Esophagus squamous epithelium (tissue), 5 donors: ENCODE results near the gene GPR34. TPM values are rescaled to one million over a fixed set of nuclear protein-coding genes. Genes with fewer than 3 reads are reported as not detected.
"Not testable (repeated sequence)": the region's sequence is repeated elsewhere in the genome, so short reads cannot be mapped to it uniquely, and the experiment has no call there.

Experiments used
- DNase-seq: peaks from one replicate; lab custom pipeline; 2025; lab: John Stamatoyannopoulos, UW
- H3K27ac ChIP-seq, 4 donors: fragments of 200-600 bp; sonication (generic); one replicate each; pipeline ENCODE4 v1.5.1; 2016 to 2019; ENCODE audit warnings: mild to moderate bottlenecking in 1 of 4
- H3K27me3 ChIP-seq, 4 donors: fragments of 200-600 bp; sonication (generic); 1 replicate in 3 of 4; 2 replicates in 1 of 4; pipeline versions ENCODE4 v1.5.1 to v1.6.0; 2017 to 2021; ENCODE audit warnings: antibody characterized with exemption in 1 of 4
- H3K36me3 ChIP-seq, 3 donors: fragments of 200-600 bp; sonication (generic); one replicate each; pipeline ENCODE4 v1.5.1; 2016 to 2019
- H3K4me1 ChIP-seq, 3 donors: fragments of 200-600 bp; sonication (generic); one replicate each; pipeline ENCODE4 v1.5.1; 2017 to 2019
- H3K4me3 ChIP-seq, 4 donors: fragments of 200-600 bp; sonication (generic); 1 replicate in 3 of 4; 2 replicates in 1 of 4; pipeline ENCODE4 v1.5.1; 2016 to 2019; ENCODE audit warnings: mild to moderate bottlenecking in 2 of 4, moderate library complexity in 1 of 4
- H3K9me3 ChIP-seq, 3 donors: fragments of 200-600 bp; sonication (generic); one replicate each; pipeline ENCODE4 v1.5.1; 2016 to 2019
- POLR2A ChIP-seq, 4 donors: fragments of 450-650 bp; IDR thresholded peaks; one replicate each; pipeline ENCODE4 v1.6.1; 2017; ENCODE audit warnings: antibody characterized with exemption in 4 of 4, mild to moderate bottlenecking in 4 of 4, moderate library complexity in 3 of 4
- WGBS, 2 donors: methylation state at CpG; one replicate each; pipeline ENCODE4 v1.1.5; 2018; 5-methylcytosine and 5-hydroxymethylcytosine counted together
- intact Hi-C: fragments of 100-400 bp; cut with DNase I; formaldehyde crosslinking; loops from one replicate; pipeline ENCODE4 v1.15.0; 2022
- total RNA-seq, 4 donors: library from RNA; depleted of rRNA; stranded (reverse); fragments of >200 nt; gene quantifications; one replicate each; pipeline ENCODE4 v1.1.0, GENCODE V29; 2016
- TF ChIP-seq, protein P1 (sequence below), 6 experiments: fragments of 450-650 bp in 4 of 6; fragments of 200-600 bp in 2 of 6; sonication (generic) in 2 of 6; IDR thresholded peaks; one replicate each; pipeline ENCODE4 v1.5.1; 2016 to 2019; ENCODE audit warnings: antibody characterized with exemption in 6 of 6, mild to moderate bottlenecking in 4 of 6, moderate library complexity in 4 of 6
- donor health status: DM: yes; HTN: yes; CAD: no.

GPR34 gene
- total RNA-seq, 4 donors from 2014 or later, result 0.48 to 17.2 (median 4.9) TPM

DNA sequence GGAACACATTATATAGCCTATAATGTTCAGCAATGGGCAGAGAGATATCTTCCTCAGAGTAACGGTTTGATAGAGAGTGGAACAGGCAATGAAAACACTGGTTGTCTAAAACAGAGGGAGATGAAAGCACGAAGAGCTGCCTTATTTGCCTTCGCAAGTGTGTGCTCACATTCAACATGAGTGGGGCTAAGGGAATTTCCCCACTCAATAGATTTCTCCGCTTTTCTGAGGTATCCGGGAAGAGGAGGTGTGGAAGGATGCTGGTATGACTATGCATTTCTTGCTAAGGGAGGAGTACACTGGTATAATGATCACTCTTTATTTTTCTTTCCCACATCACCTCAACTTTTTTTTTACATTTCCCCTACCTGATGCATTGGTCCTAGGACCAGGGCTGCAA, 27.4 kb downstream of the GPR34 start:
- H3K27me3 ChIP-seq, result no peaks in the 10 kb centered on the region
- TF ChIP-seq, protein P1, sequence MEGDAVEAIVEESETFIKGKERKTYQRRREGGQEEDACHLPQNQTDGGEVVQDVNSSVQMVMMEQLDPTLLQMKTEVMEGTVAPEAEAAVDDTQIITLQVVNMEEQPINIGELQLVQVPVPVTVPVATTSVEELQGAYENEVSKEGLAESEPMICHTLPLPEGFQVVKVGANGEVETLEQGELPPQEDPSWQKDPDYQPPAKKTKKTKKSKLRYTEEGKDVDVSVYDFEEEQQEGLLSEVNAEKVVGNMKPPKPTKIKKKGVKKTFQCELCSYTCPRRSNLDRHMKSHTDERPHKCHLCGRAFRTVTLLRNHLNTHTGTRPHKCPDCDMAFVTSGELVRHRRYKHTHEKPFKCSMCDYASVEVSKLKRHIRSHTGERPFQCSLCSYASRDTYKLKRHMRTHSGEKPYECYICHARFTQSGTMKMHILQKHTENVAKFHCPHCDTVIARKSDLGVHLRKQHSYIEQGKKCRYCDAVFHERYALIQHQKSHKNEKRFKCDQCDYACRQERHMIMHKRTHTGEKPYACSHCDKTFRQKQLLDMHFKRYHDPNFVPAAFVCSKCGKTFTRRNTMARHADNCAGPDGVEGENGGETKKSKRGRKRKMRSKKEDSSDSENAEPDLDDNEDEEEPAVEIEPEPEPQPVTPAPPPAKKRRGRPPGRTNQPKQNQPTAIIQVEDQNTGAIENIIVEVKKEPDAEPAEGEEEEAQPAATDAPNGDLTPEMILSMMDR (IDR thresholded peaks at IDR 0.05), result no peak
- TF ChIP-seq POLR2A (IDR thresholded peaks at IDR 0.05), result no peak
- 90 to 93% methylated on average over 3 to 5 of the region's 5 CpGs for WGBS, 2 donors
- H3K27ac ChIP-seq, result no peak overlapping the region
- intact Hi-C loops, result no loop called here
- H3K36me3 ChIP-seq, result peaks cover 0 to 11% (median 0%) of the 10 kb centered on the region in 3 donors
- no peaks in the 10 kb centered on the region for H3K4me1 ChIP-seq
- no peak for DNase-seq
- H3K9me3 ChIP-seq, result peaks cover 0 to 22% (median 0%) of the 10 kb centered on the region in 3 donors
- no peak overlapping the region for H3K4me3 ChIP-seq

DNA sequence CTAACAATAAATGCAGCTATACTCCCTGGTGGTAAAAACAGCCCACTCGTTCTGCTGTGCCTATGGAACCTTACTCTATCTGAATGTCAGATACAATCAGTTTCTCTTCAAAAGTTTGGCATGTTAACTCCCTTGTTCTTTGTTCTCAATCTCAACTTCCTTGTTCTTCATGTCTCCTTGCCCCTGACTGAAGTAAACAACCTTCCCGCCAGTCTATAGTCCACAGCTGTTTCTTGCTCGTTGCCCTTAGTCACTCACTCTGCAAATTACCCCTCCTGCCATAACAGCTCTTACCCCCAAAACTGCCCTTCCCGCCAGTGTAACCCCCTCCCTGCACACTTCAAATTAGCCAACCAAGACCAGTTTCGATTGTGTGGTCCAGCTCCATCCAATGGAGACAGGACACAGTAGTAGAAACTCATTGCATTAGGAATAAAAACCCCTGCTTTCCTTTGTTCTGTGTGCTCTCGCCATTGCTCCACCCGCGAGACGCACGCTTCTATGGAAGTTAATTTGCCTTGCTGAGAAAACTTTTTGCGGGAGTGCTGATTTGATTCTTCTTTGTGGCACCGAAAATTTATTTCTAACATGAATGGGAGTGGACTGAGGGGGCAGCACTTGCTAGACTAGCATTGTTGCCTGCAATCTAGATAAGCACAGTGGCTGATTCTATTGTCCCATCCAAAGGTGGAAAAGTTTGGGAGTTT, 28.1 kb downstream of the GPR34 start:
- no peak overlapping the region for H3K27ac ChIP-seq
- DNase-seq, result no peak
- 87 to 92% methylated on average over 11 to 12 of the region's 12 CpGs for WGBS, 2 donors
- H3K4me3 ChIP-seq, result no peak overlapping the region
- intact Hi-C loops, result no loop called here
- H3K27me3 ChIP-seq, result no peaks in the 10 kb centered on the region
- no peaks in the 10 kb centered on the region for H3K4me1 ChIP-seq
- peaks cover 0 to 11% (median 0%) of the 10 kb centered on the region in 3 donors for H3K36me3 ChIP-seq
- no peak for TF ChIP-seq POLR2A (IDR thresholded peaks at IDR 0.05)
- TF ChIP-seq, protein P1 (IDR thresholded peaks at IDR 0.05), result no peak
- H3K9me3 ChIP-seq, result peaks cover 0 to 22% (median 0%) of the 10 kb centered on the region in 3 donors

DNA sequence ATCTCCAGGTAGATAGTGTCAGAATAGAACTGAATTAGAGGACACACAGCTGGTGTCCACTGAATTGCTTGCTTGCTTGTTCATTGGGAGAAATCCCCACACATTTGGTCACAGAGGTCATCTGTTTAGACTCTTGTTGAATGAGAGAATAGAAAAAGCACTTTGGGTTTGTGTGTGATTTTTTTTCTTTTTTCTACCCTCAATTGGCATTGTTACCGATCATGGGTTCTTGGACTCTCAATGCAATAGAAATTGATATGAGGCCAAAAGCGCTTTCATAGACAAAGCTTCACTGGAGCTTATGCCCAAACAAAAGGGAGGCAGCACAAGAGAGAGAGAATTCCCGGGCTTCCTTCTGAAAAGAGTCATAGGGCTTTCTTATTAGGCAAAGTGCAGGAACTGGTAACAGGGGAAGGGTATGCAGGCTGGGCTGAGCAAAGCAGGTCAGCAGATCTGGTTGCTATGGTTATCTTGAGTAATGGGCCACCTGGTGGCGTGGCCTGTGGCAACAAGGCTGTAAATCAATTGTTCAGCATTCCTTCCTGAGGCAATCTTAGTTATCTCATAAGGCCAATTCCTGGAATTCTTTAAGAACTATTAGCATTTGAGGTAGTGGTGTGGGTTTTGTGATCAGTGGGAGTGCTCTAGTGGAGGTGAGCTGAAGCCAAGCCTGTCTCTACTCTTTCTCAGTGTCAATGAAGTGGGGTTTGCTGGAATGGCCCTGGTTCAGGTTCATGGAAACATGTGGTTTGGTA, 29.9 kb downstream of the GPR34 start:
- Histone ChIP-seq H3K36me3 (peaks cover 0 to 11% (median 0%) of the 10 kb centered on the region in 3 donors), H3K9me3 (peaks cover 0 to 22% (median 0%) of the 10 kb centered on the region in 3 donors), H3K4me3 (no peak overlapping the region), H3K4me1 (no peaks in the 10 kb centered on the region), H3K27me3 (no peaks in the 10 kb centered on the region), H3K27ac (no peak overlapping the region)
- no peak for DNase-seq
- WGBS, 2 donors, result 82 to 89% methylated on average over 4 of the region's 4 CpGs
- no peak for TF ChIP-seq POLR2A (IDR thresholded peaks at IDR 0.05)
- TF ChIP-seq, protein P1 (IDR thresholded peaks at IDR 0.05), result no peak
- intact Hi-C loops, result no loop called here

DNA sequence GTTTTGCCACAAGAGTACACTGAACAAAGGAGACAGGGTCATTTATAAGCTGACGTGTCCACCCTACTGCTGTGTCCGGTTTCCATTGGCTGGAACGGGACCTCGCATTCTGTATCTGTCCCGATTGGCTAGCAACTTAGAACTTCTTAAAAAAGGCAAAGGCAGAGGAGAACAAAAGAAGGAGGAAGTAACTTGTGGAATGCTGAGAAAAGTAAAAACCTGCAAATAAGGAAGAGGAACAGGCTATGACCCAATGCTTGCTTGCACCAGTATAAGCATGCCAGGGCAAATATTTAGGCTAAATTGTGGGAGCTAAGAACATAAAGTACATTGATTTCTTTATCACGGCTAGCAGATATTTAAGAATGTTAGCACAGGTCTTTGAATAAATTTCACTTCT, 30.8 kb downstream of the GPR34 start:
- DNase-seq, H3K4me1 ChIP-seq, H3K27me3 ChIP-seq, intact Hi-C loops, H3K4me3 ChIP-seq, H3K27ac ChIP-seq: not testable (repeated sequence)
- H3K9me3 ChIP-seq, result peaks cover 0 to 22% (median 0%) of the 10 kb centered on the region in 3 donors
- H3K36me3 ChIP-seq, result peaks cover 0 to 11% (median 0%) of the 10 kb centered on the region in 3 donors
- 75 to 76% methylated on average over 6 of the region's 6 CpGs for WGBS, 2 donors

DNA sequence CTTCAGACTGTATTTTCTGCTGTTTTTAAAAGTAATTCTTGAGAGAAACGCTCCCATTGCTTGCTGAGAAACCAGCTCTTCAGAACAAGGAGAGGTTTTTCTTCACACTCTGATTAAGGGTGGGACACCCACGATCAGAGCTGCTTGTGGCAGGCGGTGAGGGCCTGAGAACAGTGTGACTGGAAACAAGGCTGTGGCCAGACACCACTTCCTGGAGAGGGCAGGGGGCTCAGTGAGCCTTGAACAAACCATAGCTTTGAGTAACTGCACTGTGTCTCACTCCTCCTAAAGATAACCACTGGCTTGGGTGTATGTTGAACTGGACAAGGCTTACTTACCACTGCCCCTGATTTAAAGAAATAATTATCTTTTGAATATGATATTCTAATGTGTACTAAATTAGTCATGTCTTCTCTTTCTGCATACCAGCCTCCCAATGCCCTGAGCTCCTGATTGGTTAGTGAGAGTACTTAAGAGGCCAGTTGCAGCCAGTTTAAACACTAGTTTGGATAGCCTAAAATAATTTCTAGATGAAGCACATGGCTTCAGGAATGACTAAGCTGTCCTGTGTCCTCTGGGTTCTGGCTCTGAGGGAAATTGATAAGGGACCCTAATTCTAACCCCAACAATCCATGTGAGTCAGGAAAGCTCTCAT, 31.5 kb downstream of the GPR34 start:
- 33 to 100% methylated on average over 2 to 3 of the region's 3 CpGs for WGBS, 2 donors
- Histone ChIP-seq H3K36me3 (peaks cover 0 to 11% (median 0%) of the 10 kb centered on the region in 3 donors), H3K27me3 (no peaks in the 10 kb centered on the region), H3K4me1 (no peaks in the 10 kb centered on the region), H3K27ac (no peak overlapping the region), H3K4me3 (no peak overlapping the region), H3K9me3 (peaks cover 0 to 22% (median 0%) of the 10 kb centered on the region in 3 donors)
- no peak for DNase-seq
- intact Hi-C loops, result no loop called here
- TF ChIP-seq POLR2A (IDR thresholded peaks at IDR 0.05), result no peak
